BJ (cell line): ENCODE data around the gene GREB1. TPM values are rescaled to one million over a fixed set of nuclear protein-coding genes. Genes with fewer than 3 reads are reported as not detected.

ENCODE experiments used
- CTCF ChIA-PET: fragments of 350-600 bp; formaldehyde crosslinking; extraction: SDS; loops from one replicate; lab custom pipeline; 2021; ENCODE audit warnings: antibody characterized with exemption, inconsistent platforms; lab: Yijun Ruan, JAX
- POLR2A ChIA-PET: fragments of 300-600 bp; sonication (Branson Sonifier 250); formaldehyde crosslinking; extraction: SDS; loops from one replicate; lab custom pipeline; 2021; ENCODE audit warnings: antibody characterized with exemption; lab: Charles Lee
- DNase-seq: peaks from one replicate; pipeline ENCODE4 v3.0.0-alpha.2; 2011; ENCODE audit warnings: low read depth
- H3K27me3 ChIP-seq: 2 replicates; pipeline ENCODE4 v1.6.0; 2011; ENCODE audit warnings: low read length; ENCODE audit not compliant: control insufficient read depth, insufficient read depth
- H3K36me3 ChIP-seq: 2 replicates; pipeline ENCODE4 v1.5.1; 2011; ENCODE audit warnings: low read length; ENCODE audit not compliant: control insufficient read depth, insufficient read depth
- H3K4me3 ChIP-seq: 2 replicates; pipeline ENCODE4 v1.5.1; 2011; ENCODE audit warnings: low read depth, mild to moderate bottlenecking, control low read depth, low read length
- CTCF ChIP-seq: IDR thresholded peaks from 2 replicates; pipeline ENCODE4 v1.5.1; 2011; ENCODE audit warnings: low read depth, mild to moderate bottlenecking, control low read depth, inconsistent platforms, low read length, moderate library complexity; ENCODE audit not compliant: insufficient read depth
- polyA plus RNA-seq: library from polyadenylated mRNA; depleted of rRNA; stranded (reverse); fragments of >200 nt; gene quantifications from 2 replicates; pipeline ENCODE4 v1.2.3, GENCODE V29; 2011

GREB1 gene
- polyA plus RNA-seq, 1 experiment, result not detected

GRCh38 chr2:11628675-11629074 is 94.8 kb downstream of the GREB1 start:
- no peak for DNase-seq
- ChIA-PET CTCF (no interaction called here), POLR2A (no interaction called here)
- Histone ChIP-seq H3K27me3 (peaks cover 2% of the 10 kb centered on the region; the same call in 1 of the 2 replicates), H3K36me3 (no peaks in the 10 kb centered on the region), H3K4me3 (no peak overlapping the region)
- TF ChIP-seq CTCF, result no peak

DNA sequence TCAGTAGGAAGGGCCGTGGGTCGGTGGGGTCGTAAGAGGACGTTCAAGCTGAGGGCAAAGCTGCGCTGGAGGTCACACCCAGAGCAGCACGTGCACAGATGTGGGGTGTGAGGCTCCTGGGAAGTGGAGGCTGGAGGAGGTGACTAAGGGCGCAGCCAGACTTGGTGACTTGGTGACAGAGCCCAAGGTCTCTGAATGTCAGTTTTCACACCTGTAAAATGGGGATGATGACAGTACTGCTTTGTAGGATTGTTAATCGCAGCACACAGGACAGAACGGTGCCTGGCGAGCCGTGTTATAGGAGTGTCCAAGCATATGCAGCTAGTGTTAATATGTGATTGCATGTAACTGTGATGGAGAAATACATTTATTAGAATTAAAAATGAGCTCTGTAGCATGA is 95.4 kb downstream of the GREB1 start:
- CTCF ChIA-PET, result no interaction called here

DNA sequence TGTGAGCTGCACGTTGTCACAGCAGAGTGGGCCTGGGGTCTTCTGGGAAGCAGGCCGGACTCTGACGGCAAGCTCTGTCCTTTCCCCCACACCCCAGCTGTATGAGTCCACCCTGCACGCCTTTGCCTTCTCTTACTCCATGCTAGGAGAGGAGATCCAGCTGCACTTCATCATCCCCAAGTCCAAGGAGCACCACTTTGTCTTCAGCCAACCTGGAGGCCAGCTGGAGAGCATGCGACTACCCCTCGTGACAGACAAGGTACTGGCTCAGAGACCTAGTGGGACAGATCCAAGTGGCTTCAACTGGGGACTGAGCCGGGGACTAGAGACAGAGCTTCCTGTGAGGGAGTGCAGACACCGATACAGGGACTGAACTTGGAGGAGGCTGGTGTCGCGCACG is 96.0 kb downstream of the GREB1 start:
- TF ChIP-seq CTCF, result no peak
- H3K27me3 ChIP-seq, result peaks cover 2% of the 10 kb centered on the region; the same call in 1 of the 2 replicates
- CTCF ChIA-PET, result no interaction called here

More for the DNA sequence above, 95.4 kb downstream of the GREB1 start:
- POLR2A ChIA-PET, result no interaction called here
- Histone ChIP-seq H3K4me3 (no peak overlapping the region), H3K27me3 (peaks cover 2% of the 10 kb centered on the region; the same call in 1 of the 2 replicates), H3K36me3 (no peaks in the 10 kb centered on the region)
- TF ChIP-seq CTCF, result no peak
- DNase-seq, result no peak

GRCh38 chr2:11630855-11631254 is 97.0 kb downstream of the GREB1 start:
- no peak for TF ChIP-seq CTCF
- ChIA-PET CTCF (interaction anchor here (0.6 to 1.4 kb wide), 3 partner anchors 18 to 57 kb away, joined by 3 to 4 read pairs (median 3); no protein-coding TSS in a partner anchor), POLR2A (no interaction called here)
- Histone ChIP-seq H3K27me3 (peaks cover 2% of the 10 kb centered on the region; the same call in 1 of the 2 replicates), H3K4me3 (no peak overlapping the region), H3K36me3 (no peaks in the 10 kb centered on the region)
- DNase-seq, result no peak

More for the DNA sequence above, 96.0 kb downstream of the GREB1 start:
- no peak for DNase-seq
- Histone ChIP-seq H3K4me3 (no peak overlapping the region), H3K36me3 (no peaks in the 10 kb centered on the region)
- POLR2A ChIA-PET, result no interaction called here

DNA sequence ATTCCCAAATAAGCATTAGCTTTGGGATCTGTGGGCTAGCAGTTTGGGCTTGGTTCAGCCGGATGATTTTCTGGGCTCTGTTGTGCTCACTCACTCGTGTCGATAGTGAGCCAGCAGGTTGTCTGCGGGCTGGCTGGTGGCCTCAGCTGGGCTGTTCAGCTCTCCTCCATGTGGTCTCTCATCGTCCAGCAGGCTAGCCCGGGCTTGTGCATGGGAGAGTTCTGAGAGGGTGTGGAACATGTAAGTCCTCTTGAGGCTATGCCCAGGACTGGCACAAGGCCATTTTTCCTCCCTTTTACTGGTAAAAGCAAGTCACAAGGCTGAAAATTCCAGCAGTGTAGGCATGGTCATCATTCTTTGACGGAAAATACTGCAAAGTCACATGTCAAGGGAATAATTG is 97.6 kb downstream of the GREB1 start:
- POLR2A ChIA-PET, result no interaction called here
- no peaks in the 10 kb centered on the region for H3K36me3 ChIP-seq
- TF ChIP-seq CTCF, result no peak
- no peak overlapping the region for H3K4me3 ChIP-seq
- peaks cover 2% of the 10 kb centered on the region; the same call in 1 of the 2 replicates for H3K27me3 ChIP-seq
- CTCF ChIA-PET, result interaction anchor here (0.6 to 1.4 kb wide), 3 partner anchors 49 to 790 kb away, joined by 3 to 4 read pairs (median 3); no protein-coding TSS in a partner anchor
- no peak for DNase-seq
